ENCODE measurements around the gene LRRC57.

LRRC57 gene

GRCh38 chr15:42490671-42491538 is 57.7 kb downstream of the LRRC57 start, which contains the start of gene ZNF106:
TSS of gene ZNF106 (minus strand) at chr15:42491141. CDS start at chr15:42472289, 18,852 bp downstream.
- FAIRE-seq, result no peak

DNA sequence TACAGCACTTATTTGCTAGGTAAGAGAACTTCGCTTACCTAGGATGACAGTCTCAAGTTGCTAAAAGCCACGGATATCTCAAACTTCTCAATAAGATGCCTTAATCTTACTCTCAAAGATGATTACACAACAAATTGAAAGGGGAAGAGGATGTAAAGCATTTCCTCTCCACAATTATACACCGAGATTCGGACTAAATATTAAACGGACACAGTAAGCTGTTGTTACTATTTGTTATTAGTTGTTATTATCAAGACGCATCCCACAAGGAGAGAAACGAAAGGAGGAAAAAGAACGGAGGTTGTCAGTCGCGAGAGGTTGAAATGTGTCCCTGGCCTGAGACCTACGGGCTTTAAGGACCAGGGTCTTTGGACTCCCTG is 58.3 kb downstream of the LRRC57 start:
- no peak for FAIRE-seq

All from colon (tissue), 2 donors.